Measurements from ENCODE around the gene EIF4G3. TPM values are rescaled to one million over a fixed set of nuclear protein-coding genes. Genes with fewer than 3 reads are reported as not detected.
"Not testable (repeated sequence)": the region's sequence is repeated elsewhere in the genome, so short reads cannot be mapped to it uniquely, and the experiment has no call there.

EIF4G3 gene
- total RNA-seq, 1 donor from 2014 or later: 27.3 TPM

DNA sequence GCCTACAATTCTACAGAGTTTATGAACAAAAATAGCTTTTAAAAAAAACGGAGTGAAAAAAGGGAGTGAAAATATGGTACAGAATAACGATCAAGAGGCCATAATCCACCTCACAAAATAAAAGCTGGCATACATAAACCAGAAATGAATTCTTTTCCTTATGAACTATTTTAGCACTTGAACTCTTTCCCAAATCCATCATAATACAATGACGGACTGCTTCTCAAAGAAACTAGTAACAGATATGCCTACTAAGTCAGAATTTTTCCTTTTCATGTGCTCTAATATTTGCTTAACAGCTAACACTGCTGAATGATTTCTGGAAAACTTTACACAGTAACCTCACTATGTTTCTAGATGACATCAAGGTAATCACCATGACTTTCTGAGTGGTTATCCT is 144.0 kb downstream of the EIF4G3 start:
- DNase-seq (ENCODE audit: low read depth): no peak
- TF ChIP-seq, protein P1, sequence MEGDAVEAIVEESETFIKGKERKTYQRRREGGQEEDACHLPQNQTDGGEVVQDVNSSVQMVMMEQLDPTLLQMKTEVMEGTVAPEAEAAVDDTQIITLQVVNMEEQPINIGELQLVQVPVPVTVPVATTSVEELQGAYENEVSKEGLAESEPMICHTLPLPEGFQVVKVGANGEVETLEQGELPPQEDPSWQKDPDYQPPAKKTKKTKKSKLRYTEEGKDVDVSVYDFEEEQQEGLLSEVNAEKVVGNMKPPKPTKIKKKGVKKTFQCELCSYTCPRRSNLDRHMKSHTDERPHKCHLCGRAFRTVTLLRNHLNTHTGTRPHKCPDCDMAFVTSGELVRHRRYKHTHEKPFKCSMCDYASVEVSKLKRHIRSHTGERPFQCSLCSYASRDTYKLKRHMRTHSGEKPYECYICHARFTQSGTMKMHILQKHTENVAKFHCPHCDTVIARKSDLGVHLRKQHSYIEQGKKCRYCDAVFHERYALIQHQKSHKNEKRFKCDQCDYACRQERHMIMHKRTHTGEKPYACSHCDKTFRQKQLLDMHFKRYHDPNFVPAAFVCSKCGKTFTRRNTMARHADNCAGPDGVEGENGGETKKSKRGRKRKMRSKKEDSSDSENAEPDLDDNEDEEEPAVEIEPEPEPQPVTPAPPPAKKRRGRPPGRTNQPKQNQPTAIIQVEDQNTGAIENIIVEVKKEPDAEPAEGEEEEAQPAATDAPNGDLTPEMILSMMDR (conservative IDR thresholded peaks at IDR 0.05; ENCODE audit: low read depth, low read length): no peak
- no peak overlapping the region for H3K4me3 ChIP-seq (ENCODE audit: low read depth, low read length)

DNA sequence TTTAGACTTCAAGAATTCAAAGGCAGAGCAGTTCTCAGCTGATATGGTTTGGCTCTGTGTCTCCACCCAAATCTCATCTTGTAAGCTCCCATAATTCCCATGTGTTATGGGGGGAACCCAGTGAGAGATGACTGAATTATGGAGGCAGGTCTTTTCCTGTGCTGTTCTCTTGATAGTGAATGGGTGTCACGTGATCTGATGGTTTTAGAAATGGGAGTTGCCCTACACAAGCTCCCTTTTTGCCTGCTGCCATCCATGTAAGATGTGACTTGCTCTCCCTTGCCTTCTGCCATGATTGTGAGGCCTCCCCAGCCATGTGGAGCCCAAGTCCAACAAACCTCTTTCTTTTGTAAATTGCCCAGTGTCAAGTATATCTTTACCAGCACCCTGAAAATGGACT is 146.5 kb downstream of the EIF4G3 start:
- no peak for DNase-seq (ENCODE audit: low read depth)
- H3K4me3 ChIP-seq (ENCODE audit: low read depth, low read length): no peak overlapping the region
- TF ChIP-seq, protein P1 (conservative IDR thresholded peaks at IDR 0.05; ENCODE audit: low read depth, low read length): no peak

DNA sequence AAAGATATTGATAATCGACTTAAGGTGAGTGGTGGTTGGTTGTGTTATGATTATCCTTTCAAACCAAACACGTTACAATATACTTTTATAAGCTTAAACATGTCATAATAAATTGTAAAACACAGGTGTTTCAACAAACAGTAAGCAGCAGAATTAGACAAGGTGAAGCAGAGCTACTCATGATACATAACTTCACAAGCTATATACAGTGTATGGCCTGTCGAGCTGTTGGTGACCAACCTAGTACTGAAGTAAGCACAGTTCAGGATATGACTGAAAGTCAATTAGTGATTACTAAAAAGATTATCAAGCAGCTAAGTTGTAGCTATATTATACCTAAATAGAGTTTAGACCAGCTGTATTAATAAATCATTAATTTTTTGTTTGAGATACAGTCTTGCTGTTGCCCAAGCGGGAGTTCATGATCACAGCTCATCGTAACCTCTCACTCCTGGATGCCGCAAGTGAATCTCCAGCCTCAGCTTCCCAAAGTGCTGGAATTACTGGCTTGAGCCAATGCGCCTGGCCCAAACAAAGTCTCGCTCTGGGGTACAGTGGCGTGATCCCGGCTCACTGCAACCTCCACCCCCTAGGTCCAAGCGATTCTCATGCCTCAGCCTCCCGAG is 148.1 kb downstream of the EIF4G3 start:
- no peak for DNase-seq (ENCODE audit: low read depth)
- TF ChIP-seq, protein P1 (conservative IDR thresholded peaks at IDR 0.05; ENCODE audit: low read depth, low read length): no peak
- H3K4me3 ChIP-seq (ENCODE audit: low read depth, low read length): no peak overlapping the region

DNA sequence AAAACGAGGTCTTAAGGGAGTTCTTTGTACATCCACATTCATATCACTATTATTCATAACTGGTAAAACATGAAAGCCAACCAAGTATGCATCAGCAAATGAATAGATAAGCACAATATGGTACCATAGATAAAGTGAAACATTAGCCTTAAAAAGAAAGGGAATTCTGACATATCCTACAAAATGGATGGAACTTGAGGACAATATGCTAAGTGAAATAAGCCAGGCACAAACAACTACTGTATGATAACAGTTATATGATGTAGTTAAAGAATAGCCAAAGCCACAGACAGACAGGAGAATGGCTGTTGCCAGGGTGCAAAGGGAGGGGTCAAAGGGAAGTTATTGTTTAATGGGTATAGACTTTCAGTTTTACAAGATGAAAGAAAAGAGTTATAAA is 148.9 kb downstream of the EIF4G3 start:
- no peak for DNase-seq (ENCODE audit: low read depth)
- TF ChIP-seq, protein P1 (conservative IDR thresholded peaks at IDR 0.05; ENCODE audit: low read depth, low read length): no peak
- no peak overlapping the region for H3K4me3 ChIP-seq (ENCODE audit: low read depth, low read length)

DNA sequence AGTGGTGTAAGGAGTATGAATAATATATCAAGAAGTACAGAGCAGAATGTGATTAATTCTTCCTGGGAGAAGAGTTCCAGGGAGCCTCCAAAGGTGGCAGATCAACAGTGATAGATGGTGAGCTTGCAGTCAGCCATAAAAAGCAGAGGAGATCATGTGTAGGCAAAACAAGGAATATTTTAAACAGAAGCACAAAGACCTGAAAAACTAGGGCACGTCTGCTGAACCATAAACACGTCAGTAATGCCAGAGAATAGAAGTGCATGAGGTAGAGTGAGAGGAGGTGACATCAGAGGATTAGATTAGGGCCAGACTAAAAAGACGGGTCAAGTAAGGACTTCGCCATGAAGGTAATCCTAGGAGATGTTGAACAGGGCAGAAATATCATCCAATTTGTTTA is 151.8 kb downstream of the EIF4G3 start:
- H3K4me3 ChIP-seq (ENCODE audit: low read depth, low read length): no peak overlapping the region
- TF ChIP-seq, protein P1 (conservative IDR thresholded peaks at IDR 0.05; ENCODE audit: low read depth, low read length): no peak
- no peak for DNase-seq (ENCODE audit: low read depth)

DNA sequence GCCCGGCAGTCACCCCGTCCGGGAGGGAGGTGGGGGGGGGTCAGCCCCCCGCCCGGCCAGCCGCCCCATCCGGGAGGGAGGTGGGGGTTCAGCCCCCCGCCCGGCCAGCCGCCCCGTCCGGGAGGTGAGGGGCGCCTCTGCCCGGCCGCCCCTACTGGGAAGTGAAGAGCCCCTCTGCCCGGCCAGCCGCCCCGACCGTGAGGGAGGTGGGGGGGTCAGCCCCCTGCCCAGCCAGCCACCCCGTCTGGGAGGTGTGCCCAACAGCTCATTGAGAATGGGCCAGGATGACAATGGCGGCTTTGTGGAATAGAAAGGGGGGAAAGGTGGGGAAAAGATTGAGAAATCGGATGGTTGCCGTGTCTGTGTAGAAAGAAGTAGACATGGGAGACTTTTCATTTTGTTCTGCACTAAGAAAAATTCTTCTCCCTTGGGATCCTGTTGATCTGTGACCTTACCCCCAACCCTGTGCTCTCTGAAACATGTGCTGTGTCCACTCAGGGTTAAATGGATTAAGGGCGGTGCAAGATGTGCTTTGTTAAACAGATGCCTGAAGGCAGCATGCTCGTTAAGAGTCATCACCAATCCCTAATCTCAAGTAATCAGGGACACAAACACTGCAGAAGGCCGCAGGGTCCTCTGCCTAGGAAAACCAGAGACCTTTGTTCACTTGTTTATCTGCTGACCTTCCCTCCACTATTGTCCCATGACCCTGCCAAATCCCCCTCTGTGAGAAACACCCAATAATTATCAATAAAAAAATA is 152.4 kb downstream of the EIF4G3 start:
- not testable (repeated sequence) for H3K4me3 ChIP-seq (ENCODE audit: low read depth, low read length); DNase-seq (ENCODE audit: low read depth)

DNA sequence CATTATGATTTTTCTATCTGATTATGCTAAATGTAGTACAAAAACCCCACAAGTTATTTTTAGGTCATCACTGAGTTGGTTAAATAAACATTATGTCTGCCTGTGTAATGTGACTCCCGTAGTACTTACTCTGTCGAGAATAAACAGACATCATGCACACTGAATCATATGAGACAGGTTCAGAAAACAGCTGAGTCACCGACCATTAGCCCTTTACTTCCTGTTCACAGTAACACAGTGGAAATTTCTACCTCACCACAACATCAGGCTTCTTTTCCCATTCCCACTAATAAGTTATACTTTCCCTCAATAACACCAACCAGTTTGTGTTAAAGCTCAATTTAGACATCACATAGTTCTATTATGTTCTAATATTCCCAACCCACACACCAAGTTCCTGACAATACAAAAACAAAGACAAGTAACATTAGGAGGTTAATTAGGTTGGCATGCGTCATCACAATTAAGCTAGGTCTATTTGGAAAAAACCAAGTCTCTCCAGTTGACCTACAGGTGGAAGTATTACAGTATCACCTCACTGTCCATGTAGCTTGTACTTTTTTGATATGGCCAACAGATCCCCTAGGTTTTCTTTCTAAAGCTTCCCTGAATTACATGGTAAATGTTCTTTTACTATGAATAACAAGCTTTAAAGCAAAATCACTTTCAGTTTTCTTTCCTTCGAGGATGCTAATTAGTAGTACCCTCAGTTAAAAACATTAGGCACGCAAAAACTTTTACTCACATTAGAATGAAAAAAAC is 154.2 kb downstream of the EIF4G3 start:
- H3K4me3 ChIP-seq (ENCODE audit: low read depth, low read length): peak overlapping the region; percentile 19
- TF ChIP-seq, protein P1 (conservative IDR thresholded peaks at IDR 0.05; ENCODE audit: low read depth, low read length): peak; percentile 15
- DNase-seq (ENCODE audit: low read depth): peak; percentile 99
